GM06990 (cell line): ENCODE data around the gene IMP4.

ENCODE experiments used
- DNase-seq: peaks from one replicate; pipeline ENCODE4 v3.0.0-alpha.2; 2011; ENCODE audit not compliant: insufficient read length; ENCODE audit errors: extremely low read depth
- H3K27me3 ChIP-seq: replicated peaks from 2 replicates; pipeline ENCODE4 v1.6.0; 2011; ENCODE audit warnings: low read length; ENCODE audit not compliant: control insufficient read depth, insufficient read depth
- H3K36me3 ChIP-seq: 2 replicates; pipeline ENCODE4 v1.5.1; 2011; ENCODE audit warnings: low read length; ENCODE audit not compliant: control insufficient read depth, insufficient read depth
- H3K4me3 ChIP-seq: replicated peaks from 2 replicates; pipeline ENCODE4 v1.5.1; 2011; ENCODE audit warnings: low read depth, mild to moderate bottlenecking, control low read depth, low read length
- CTCF ChIP-seq: IDR thresholded peaks from 2 replicates; pipeline ENCODE4 v1.5.1; 2011; ENCODE audit warnings: low read length, control low read depth, mild to moderate bottlenecking, inconsistent platforms; ENCODE audit not compliant: insufficient read depth, poor library complexity, severe bottlenecking

IMP4 gene

GRCh38 chr2:130387071-130387400 is 44.3 kb downstream of the IMP4 start:
- Histone ChIP-seq H3K4me3 (no peak overlapping the region), H3K27me3 (no peaks in the 10 kb centered on the region), H3K36me3 (no peaks in the 10 kb centered on the region; the same call in 1 of the 2 replicates)
- no peak for DNase-seq
- no peak for TF ChIP-seq CTCF

- Histone ChIP-seq H3K36me3 (no peaks in the 10 kb centered on the region), H3K27me3 (no peaks in the 10 kb centered on the region), H3K4me3 (no peak overlapping the region)
- no peak for DNase-seq
- TF ChIP-seq CTCF: no peak
Observed at GRCh38 chr2:130387804-130388203, 45.1 kb downstream of the IMP4 start.

- TF ChIP-seq CTCF: no peak
- Histone ChIP-seq H3K4me3 (no peak overlapping the region), H3K27me3 (no peaks in the 10 kb centered on the region), H3K36me3 (no peaks in the 10 kb centered on the region)
- DNase-seq: no peak
Observed at GRCh38 chr2:130388221-130388907, 45.7 kb downstream of the IMP4 start.

GRCh38 chr2:130389358-130389757 is 46.7 kb downstream of the IMP4 start:
- H3K27me3 ChIP-seq: no peaks in the 10 kb centered on the region
- H3K4me3 ChIP-seq: no peak overlapping the region
- H3K36me3 ChIP-seq: no peaks in the 10 kb centered on the region
- no peak for TF ChIP-seq CTCF
- no peak for DNase-seq

GRCh38 chr2:130389783-130390182 is 47.1 kb downstream of the IMP4 start:
- DNase-seq: no peak
- Histone ChIP-seq H3K36me3 (no peaks in the 10 kb centered on the region), H3K27me3 (no peaks in the 10 kb centered on the region), H3K4me3 (no peak overlapping the region)
- TF ChIP-seq CTCF: no peak

- Histone ChIP-seq H3K4me3 (peak overlapping the region; percentile 78), H3K27me3 (no peaks in the 10 kb centered on the region), H3K36me3 (no peaks in the 10 kb centered on the region)
- TF ChIP-seq CTCF: no peak
- no peak for DNase-seq
Observed at GRCh38 chr2:130390460-130391057, 47.9 kb downstream of the IMP4 start.
